ENCODE measurements around the gene DCAF8L2.
"Not testable (repeated sequence)": the region's sequence is repeated elsewhere in the genome, so short reads cannot be mapped to it uniquely, and the experiment has no call there.

The DCAF8L2 gene

GRCh38 chrX:27590044-27590443 lies at the start of gene DCAF8L2:
DCAF8L2 (plus strand) TSS chrX:27590344; CDS start chrX:27746896, 156,552 bp downstream.
- DNase-seq, result no peak

- not testable (repeated sequence) for DNase-seq
Observed at GRCh38 chrX:27541161-27541560, 49.0 kb upstream of the DCAF8L2 start.

- DNase-seq, result no peak
Observed at GRCh38 chrX:27548624-27549023, 41.5 kb upstream of the DCAF8L2 start.

- DNase-seq, result no peak
Observed at GRCh38 chrX:27549688-27550087, 40.5 kb upstream of the DCAF8L2 start.

- DNase-seq, result no peak
Observed at GRCh38 chrX:27555514-27555913, 34.6 kb upstream of the DCAF8L2 start.

- no peak for DNase-seq
Observed at GRCh38 chrX:27565992-27566391, 24.2 kb upstream of the DCAF8L2 start.

- no peak for DNase-seq
Observed at GRCh38 chrX:27571164-27571563, 19.0 kb upstream of the DCAF8L2 start.

GRCh38 chrX:27575565-27575964 lies 14.6 kb upstream of the DCAF8L2 start:
- DNase-seq, result no peak

GRCh38 chrX:27583976-27584375 lies 6.2 kb upstream of the DCAF8L2 start:
- DNase-seq, result no peak

GRCh38 chrX:27591938-27592337 lies 1.8 kb downstream of the DCAF8L2 start:
- no peak for DNase-seq

GRCh38 chrX:27597508-27597907 lies 7.4 kb downstream of the DCAF8L2 start:
- DNase-seq, result no peak

- DNase-seq, result no peak
Observed at GRCh38 chrX:27598312-27598711, 8.2 kb downstream of the DCAF8L2 start.

- no peak for DNase-seq
Observed at GRCh38 chrX:27599928-27600327, 9.8 kb downstream of the DCAF8L2 start.

GRCh38 chrX:27600686-27601085 lies 10.5 kb downstream of the DCAF8L2 start:
- no peak for DNase-seq

GRCh38 chrX:27608671-27609070 lies 18.5 kb downstream of the DCAF8L2 start:
- DNase-seq, result no peak

GRCh38 chrX:27619459-27619858 lies 29.3 kb downstream of the DCAF8L2 start:
- DNase-seq, result no peak

- no peak for DNase-seq
Observed at GRCh38 chrX:27619975-27620374, 29.8 kb downstream of the DCAF8L2 start.

GRCh38 chrX:27622883-27623282 lies 32.7 kb downstream of the DCAF8L2 start:
- DNase-seq, result no peak

- no peak for DNase-seq
Observed at GRCh38 chrX:27626066-27626465, 35.9 kb downstream of the DCAF8L2 start.

- DNase-seq, result no peak
Observed at GRCh38 chrX:27633328-27633727, 43.2 kb downstream of the DCAF8L2 start.

GRCh38 chrX:27656581-27656980 lies 66.4 kb downstream of the DCAF8L2 start:
- no peak for DNase-seq

- no peak for DNase-seq
Observed at GRCh38 chrX:27660878-27661277, 70.7 kb downstream of the DCAF8L2 start.

- no peak for DNase-seq
Observed at GRCh38 chrX:27671234-27671633, 81.1 kb downstream of the DCAF8L2 start.

- DNase-seq, result no peak
Observed at GRCh38 chrX:27674491-27674890, 84.3 kb downstream of the DCAF8L2 start.

- no peak for DNase-seq
Observed at GRCh38 chrX:27675493-27675892, 85.3 kb downstream of the DCAF8L2 start.

GRCh38 chrX:27679281-27679680 lies 89.1 kb downstream of the DCAF8L2 start:
- DNase-seq, result no peak

All from activated CD8-positive, alpha-beta memory T cell treated with anti-CD3 and anti-CD28 coated beads, Interleukin-2, amount 50 U/mL, for 48 hours (primary cell).